GM19099 (cell line): Measurements from ENCODE around the gene PHC2.

Experiments used
- POLR2A ChIP-seq: IDR thresholded peaks from 3 replicates; pipeline ENCODE4 v1.6.1; 2011; ENCODE audit warnings: low read depth; ENCODE audit not compliant: insufficient read length; ENCODE audit errors: extremely low read depth

The PHC2 gene

DNA sequence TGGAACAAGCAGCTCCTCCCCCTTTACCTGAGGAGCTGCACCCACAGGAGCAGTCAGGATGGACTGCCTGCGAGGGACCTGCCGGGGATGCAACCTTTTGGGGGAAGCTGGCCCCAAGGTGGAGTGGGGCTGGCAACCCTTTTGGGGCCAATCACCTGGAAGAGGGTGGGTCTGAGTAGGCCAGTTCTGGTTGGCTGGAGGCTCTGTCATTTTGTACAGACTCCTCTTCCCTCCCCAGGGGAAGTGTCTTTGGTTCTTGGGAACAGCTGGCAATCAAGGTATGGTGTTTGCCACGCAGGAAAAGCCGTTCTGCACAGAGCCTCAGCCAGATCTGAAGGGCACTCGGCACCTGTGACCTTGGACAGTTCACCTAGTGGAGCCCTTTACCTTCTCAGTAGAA, 109.7 kb downstream of the PHC2 start:
- TF ChIP-seq POLR2A, result no peak

DNA sequence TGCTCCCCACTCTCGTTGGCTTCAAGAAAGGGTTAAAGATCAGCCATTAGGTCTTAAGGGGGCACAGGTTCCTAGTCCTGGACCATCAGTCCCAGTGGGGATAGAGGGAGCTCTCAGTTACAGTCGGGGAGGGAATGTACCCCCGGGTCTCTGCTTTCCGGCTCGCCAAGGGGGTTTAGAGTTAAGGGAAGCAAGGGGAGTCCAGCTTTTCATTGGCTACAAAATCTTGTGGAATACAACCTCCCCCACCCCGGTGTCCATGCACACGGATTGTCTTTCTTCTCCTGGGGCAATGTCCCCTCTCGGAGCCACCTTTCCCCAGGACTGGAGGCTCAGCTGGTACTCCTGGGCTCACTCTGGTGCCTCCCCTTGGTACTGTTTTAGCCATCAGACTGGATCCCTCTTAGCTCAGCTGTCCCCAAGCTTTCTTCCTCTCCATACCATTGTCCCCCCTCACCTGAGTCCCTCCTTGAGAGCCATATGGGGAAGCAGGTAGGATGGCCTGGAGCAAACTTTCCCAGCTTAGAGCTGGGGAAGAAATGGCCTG, 110.2 kb downstream of the PHC2 start, which contains the start of gene A3GALT2:
A3GALT2 (minus strand) TSS at position 480 of the 547 bp plus-strand sequence; CDS start at position 480, 0 bp downstream.
- TF ChIP-seq POLR2A, result no peak

DNA sequence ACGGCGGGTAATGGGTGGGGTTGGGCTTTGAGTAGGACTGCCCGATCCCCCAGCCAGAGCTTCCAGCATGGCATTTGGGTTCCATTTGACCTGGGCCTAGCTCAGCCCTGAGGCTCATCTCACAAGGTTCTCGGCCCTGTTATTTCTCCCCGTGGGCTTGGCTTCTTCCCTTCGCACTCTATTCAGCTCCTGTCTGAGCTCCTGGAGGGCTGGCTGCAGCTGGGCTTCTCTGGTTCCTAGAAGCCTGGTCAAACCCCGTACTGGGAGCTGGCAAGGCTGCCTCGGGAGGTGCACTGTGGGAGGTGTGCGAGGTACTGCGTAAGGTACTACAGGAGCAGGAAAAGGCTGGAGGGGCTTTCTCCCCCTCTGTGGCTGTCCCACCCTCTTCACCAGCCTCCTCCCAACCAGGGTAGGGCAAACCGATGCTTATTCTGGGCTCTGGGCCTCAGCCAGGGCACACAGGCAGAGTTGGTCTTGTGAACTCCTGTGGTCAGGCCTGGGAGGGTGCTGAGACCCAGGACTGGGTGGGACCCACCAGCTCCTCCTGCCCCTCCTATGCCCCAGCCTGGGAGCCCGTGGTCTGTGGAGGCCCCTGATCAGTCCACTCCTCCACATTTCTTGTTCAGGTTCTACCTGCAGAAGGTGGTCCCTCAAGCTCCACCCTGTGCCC, 110.8 kb downstream of the PHC2 start:
- TF ChIP-seq POLR2A, result no peak

DNA sequence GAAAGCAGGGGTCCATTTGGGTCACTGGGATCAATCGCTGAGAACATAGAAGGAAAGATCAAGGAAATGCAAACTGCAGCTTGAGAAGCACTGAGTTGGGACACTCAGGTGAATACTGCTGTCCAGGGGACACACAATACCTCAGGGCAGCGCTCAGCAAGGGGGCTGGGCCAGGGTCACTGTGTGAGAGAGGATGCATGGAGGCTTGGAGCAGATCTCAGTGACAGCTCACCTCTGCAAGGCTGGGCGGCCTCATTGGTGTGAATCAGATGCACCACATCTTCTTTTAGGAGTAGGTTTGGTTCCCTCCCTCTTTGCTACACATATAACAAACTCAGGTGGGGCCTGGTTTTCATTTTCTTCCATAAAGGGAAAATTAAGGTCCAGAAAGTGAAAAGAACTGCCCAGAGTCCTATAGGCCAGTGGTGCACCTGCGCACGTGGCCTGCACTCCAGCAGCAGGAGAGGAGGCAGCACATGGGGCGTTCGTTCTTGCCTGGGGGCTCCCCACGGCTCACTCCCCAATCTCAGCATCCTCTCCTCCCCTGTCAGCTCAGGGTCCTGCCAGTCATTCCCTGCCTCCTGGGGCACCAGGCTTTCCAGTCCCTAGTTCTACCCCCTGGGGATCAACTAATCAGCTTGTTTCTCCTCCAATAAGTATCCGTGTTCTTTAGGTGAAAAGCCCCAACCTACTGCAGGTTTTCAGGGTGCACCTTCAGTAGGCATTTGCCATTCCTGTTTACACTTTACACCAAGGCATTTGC, 111.5 kb downstream of the PHC2 start:
- TF ChIP-seq POLR2A, result no peak

DNA sequence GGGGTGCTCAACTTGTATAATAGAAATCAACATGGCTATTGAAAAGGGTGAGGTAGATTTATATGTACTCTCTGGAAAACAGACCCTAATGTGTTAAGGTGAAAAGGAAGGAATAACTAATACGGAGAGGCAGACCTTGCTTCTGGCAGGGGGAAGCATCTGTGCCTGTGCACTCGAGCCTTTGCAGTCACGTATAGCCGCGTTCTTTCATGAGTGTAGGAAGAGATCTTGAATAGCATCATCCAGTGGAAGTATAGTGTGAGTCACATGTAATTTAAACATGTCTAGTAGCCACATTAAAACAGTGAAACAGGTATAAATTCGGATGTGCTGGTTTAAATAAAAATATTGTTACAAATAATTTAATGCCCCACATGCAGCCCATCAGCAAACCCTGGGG, 112.9 kb downstream of the PHC2 start:
- TF ChIP-seq POLR2A, result no peak

DNA sequence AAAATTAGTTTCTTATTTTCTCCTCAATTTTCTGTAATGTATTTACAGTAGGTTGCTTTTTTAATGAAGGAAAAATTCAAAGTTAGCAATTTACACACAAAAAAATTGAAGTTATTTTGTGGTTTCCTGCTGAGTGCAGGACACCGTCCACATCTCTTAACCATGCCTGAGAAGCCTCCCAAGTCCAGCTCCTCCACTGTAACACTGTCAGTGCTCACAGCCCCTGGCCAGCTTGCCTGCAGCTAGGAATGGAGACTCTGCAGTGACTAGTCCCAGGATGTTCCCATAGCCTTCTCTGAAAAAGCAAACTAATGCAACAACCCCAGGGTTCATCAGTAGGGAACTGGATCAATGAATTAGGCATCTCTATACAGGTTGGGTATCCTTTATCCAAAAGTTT, 113.5 kb downstream of the PHC2 start:
- TF ChIP-seq POLR2A, result no peak

- no peak for TF ChIP-seq POLR2A
Observed at GRCh38 chr1:33316601-33317000, 114.3 kb downstream of the PHC2 start.

GRCh38 chr1:33314416-33314815, 116.5 kb downstream of the PHC2 start:
- no peak for TF ChIP-seq POLR2A

DNA sequence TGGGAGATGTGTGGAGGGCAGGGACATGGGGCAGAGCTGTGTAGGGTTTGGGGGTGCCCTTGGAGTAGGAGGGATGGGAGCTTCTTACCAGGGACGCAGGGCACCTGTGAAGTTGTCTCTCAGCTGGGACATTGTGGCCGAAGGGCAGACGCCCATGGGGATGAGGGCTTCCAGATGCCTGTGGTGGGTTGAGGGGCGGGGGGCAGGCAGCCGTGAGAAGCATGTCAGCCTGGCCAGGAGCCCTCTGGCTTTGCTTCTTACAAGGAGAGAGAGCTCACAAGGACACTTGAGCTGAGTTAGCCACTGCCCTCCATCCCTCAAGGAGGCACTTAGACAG, 118.5 kb downstream of the PHC2 start:
- no peak for TF ChIP-seq POLR2A

- TF ChIP-seq POLR2A, result no peak
Observed at GRCh38 chr1:33311706-33312412, 119.0 kb downstream of the PHC2 start.

DNA sequence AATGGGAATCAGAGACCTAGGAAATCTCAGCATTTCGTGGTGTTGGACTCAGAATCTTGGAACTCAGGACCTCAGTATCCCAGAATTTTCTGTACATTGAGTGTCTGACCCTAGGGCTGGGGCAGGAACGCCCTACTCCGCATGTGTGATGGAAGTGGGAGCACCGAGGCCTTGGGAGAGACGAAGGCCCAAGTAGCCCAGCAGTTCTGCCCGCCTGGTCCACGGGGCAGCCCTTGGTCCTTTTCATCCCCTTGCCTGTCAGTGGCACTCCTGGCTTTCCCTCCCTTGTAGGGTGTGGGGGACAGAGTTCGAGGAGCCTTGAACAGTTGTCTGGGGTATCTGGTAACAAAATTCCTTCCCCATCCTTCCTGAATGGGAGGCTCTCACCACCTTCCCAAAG, 120.2 kb downstream of the PHC2 start:
- no peak for TF ChIP-seq POLR2A

GRCh38 chr1:33307494-33307864, 123.4 kb downstream of the PHC2 start:
- no peak for TF ChIP-seq POLR2A

- no peak for TF ChIP-seq POLR2A
Observed at GRCh38 chr1:33306653-33307493, 124.0 kb downstream of the PHC2 start.

GRCh38 chr1:33305816-33306652, 124.9 kb downstream of the PHC2 start:
- no peak for TF ChIP-seq POLR2A
